Esophagus muscularis mucosa (tissue), 3 donors: ENCODE measurements around the gene THEM5.

Experiments used
- CTCF ChIP-seq, 3 experiments: fragments of 200-600 bp in 2 of 3; fragments of 450-650 bp in 1 of 3; sonication (generic) in 2 of 3; IDR thresholded peaks; one replicate each; pipeline ENCODE4 v1.5.1; 2017 to 2019; ENCODE audit warnings: antibody characterized with exemption in 3 of 3, mild to moderate bottlenecking in 2 of 3, moderate library complexity in 1 of 3
- EP300 ChIP-seq: sonication (generic); formaldehyde crosslinking; IDR thresholded peaks from one replicate; pipeline ENCODE4 v1.6.1; 2017; ENCODE audit warnings: antibody characterized with exemption

DNA sequence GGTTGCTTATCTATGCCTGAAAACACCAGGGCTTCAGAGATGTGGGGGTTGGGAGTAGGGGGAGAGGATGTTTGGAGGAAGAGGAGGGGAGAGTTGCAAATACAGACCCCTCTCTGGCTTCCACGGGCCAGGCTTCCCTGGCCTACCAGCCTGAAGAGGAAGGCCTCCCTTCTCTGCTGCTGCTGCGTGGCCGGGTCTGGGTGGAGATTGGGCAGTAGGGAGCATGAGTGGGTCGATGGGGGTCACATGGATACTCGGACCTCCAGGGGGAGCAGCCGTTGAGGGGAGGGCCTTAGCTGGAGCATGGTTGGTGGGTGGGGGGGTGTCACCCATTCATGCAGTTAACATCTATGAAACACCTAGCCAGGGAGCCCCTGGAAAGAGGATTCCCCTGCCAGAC is 23.5 kb downstream of the THEM5 start:
- TF ChIP-seq CTCF (IDR thresholded peaks at IDR 0.05) = no peak
- TF ChIP-seq EP300 = no peak
